Coronary artery (tissue), 2 donors: ENCODE results near the gene GJD3.
"Not testable (repeated sequence)": the region's sequence is repeated elsewhere in the genome, so short reads cannot be mapped to it uniquely, and the experiment has no call there.

ENCODE experiments used
- DNase-seq: peaks from one replicate; pipeline ENCODE4 v3.0.0-alpha.2; 2017; ENCODE audit warnings: low spot score
- H3K27ac ChIP-seq, 2 donors: fragments of 200-600 bp; sonication (generic); one replicate each; pipeline ENCODE4 v1.5.1; 2016 to 2019
- H3K4me3 ChIP-seq: fragments of 200-600 bp; sonication (generic); 2 replicates; pipeline ENCODE4 v1.5.1; 2016; ENCODE audit warnings: mild to moderate bottlenecking, moderate library complexity
- TF ChIP-seq, protein P1 (sequence below): fragments of 200-600 bp; sonication (generic); IDR thresholded peaks from one replicate; pipeline ENCODE4 v1.5.1; 2019; ENCODE audit warnings: antibody characterized with exemption

Gene GJD3

DNA sequence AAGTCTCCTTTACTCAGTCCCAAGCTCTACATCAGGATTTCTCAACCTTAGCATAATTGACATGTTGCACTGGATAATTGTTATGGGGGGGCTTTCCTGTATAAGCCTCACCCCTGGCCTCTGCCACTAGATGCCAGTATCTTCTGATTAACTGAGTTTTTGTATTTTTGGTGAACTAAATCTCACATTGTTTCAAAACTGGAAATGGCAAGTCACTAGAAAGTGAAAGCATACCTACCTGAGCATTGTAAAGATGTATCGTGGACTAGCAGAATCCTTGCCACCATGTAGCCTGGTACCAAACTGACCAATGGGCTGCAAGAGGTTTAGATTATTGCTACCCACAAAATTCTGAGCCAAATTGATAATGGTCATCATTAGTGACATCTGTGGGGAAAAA is 38.1 kb upstream of the GJD3 start:
- Histone ChIP-seq H3K4me3 (no peak overlapping the region), H3K27ac (no peak overlapping the region)
- DNase-seq, result no peak
- TF ChIP-seq, protein P1, sequence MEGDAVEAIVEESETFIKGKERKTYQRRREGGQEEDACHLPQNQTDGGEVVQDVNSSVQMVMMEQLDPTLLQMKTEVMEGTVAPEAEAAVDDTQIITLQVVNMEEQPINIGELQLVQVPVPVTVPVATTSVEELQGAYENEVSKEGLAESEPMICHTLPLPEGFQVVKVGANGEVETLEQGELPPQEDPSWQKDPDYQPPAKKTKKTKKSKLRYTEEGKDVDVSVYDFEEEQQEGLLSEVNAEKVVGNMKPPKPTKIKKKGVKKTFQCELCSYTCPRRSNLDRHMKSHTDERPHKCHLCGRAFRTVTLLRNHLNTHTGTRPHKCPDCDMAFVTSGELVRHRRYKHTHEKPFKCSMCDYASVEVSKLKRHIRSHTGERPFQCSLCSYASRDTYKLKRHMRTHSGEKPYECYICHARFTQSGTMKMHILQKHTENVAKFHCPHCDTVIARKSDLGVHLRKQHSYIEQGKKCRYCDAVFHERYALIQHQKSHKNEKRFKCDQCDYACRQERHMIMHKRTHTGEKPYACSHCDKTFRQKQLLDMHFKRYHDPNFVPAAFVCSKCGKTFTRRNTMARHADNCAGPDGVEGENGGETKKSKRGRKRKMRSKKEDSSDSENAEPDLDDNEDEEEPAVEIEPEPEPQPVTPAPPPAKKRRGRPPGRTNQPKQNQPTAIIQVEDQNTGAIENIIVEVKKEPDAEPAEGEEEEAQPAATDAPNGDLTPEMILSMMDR, result no peak

GRCh38 chr17:40399185-40399584 is 34.6 kb upstream of the GJD3 start:
- no peak overlapping the region for H3K27ac ChIP-seq
- TF ChIP-seq, protein P1, result peak; percentile 37
- no peak overlapping the region for H3K4me3 ChIP-seq
- no peak for DNase-seq

- not testable (repeated sequence) for H3K4me3 ChIP-seq, DNase-seq, H3K27ac ChIP-seq
Measured at GRCh38 chr17:40386555-40386954, 22.0 kb upstream of the GJD3 start.

DNA sequence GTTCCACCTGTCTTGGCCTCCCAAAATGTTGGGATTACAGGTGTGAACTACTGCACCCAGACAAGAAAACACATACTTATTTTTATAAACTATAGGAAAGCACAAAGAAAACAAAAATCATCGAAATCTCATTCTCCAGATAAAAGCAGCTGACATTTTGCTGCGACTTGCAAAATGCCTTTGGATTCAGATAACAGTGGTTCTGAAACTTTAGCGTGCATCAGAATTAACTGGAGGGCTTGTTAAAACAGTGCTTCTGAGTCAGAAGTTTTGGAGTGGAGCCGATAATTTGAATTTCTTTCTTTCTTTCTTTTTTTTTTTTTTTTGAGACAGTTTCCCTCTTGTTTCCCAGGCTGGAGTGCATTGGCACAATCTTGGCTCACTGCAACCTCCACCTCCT is 17.7 kb upstream of the GJD3 start:
- DNase-seq, result no peak
- H3K27ac ChIP-seq, result no peak overlapping the region
- TF ChIP-seq, protein P1, result no peak
- no peak overlapping the region for H3K4me3 ChIP-seq

GRCh38 chr17:40378966-40379365 is 14.4 kb upstream of the GJD3 start:
- Histone ChIP-seq H3K4me3 (no peak overlapping the region), H3K27ac (no peak overlapping the region)
- TF ChIP-seq, protein P1, result no peak
- DNase-seq, result no peak

GRCh38 chr17:40377832-40378231 is 13.3 kb upstream of the GJD3 start:
- Histone ChIP-seq H3K27ac (no peak overlapping the region), H3K4me3 (no peak overlapping the region)
- DNase-seq, result no peak
- TF ChIP-seq, protein P1, result no peak

- DNase-seq, H3K4me3 ChIP-seq, H3K27ac ChIP-seq: not testable (repeated sequence)
Measured at GRCh38 chr17:40376541-40376940, 12.0 kb upstream of the GJD3 start.

GRCh38 chr17:40375786-40376185 is 11.2 kb upstream of the GJD3 start:
- DNase-seq, H3K27ac ChIP-seq, H3K4me3 ChIP-seq: not testable (repeated sequence)

DNA sequence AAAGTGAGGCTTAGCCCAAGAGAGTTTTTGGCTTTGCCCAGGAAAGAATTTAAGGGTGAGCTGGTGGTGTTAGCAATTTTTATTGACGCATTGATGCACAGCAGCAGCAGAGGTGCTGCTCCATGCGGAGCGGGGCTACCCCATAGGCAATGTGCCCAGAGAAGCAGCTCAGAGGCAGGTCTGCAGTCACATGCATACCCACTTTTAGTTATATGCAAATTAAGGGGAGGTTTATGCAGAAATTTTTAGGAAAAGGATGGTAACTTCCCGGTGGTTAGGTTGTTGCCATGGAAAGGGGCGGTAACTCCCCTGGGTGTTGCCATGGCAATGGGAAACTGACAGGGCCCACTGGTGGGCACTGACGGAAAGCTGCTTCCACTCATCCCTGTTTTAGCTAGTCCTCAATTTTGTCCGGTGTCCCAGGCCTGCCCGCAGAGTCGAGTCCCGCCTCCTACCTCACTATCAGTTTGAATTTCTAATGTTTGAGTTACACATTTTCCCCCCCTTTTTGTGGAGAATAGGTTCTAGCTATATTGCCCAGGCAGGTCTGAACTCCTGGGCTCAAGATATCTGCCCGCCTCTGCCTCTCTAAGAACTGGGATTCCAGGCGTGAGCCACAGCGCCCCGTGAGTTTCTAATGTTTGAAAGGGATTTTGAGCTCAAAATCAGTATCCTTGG is 10.4 kb upstream of the GJD3 start:
- DNase-seq, result no peak
- Histone ChIP-seq H3K4me3 (no peak overlapping the region), H3K27ac (no peak overlapping the region)
- TF ChIP-seq, protein P1, result no peak
